HCT116 (cell line): Measurements from ENCODE around the gene TBC1D26.
"Not testable (repeated sequence)": the region's sequence is repeated elsewhere in the genome, so short reads cannot be mapped to it uniquely, and the experiment has no call there.

ENCODE experiments used
- CTCF ChIP-seq, 3 experiments: fragments of 200-600 bp in 1 of 3; sonication (generic) in 1 of 3; IDR thresholded peaks in 2 of 3; conservative IDR thresholded peaks in 1 of 3; 2 replicates each; pipeline ENCODE4 v1.5.1; 2012 to 2017; ENCODE audit warnings: low read depth in 2 of 3, low read length in 2 of 3, antibody characterized with exemption in 1 of 3, borderline replicate concordance in 1 of 3, control low read depth in 1 of 3, mild to moderate bottlenecking in 1 of 3, mixed read lengths in 1 of 3, mixed run types in 1 of 3, moderate library complexity in 1 of 3; ENCODE audit not compliant: insufficient read depth in 1 of 3
- REST ChIP-seq: IDR thresholded peaks from 2 replicates; pipeline ENCODE4 v1.6.1; 2012; ENCODE audit warnings: low read depth

GRCh38 chr17:15683824-15684478, 48.1 kb upstream of the TBC1D26 start, which contains the start of gene TRIM16:
- TF ChIP-seq CTCF (IDR thresholded peaks at IDR 0.05 in 2 of 3, conservative IDR thresholded peaks at IDR 0.05 in 1 of 3; ENCODE audit: borderline replicate concordance in 1 of 3, insufficient read depth in 1 of 3, low read depth in 2 of 3, low read length in 2 of 3); REST: not testable (repeated sequence)
